Measurements from ENCODE around the gene VCX3A.
"Not testable (repeated sequence)": the region's sequence is repeated elsewhere in the genome, so short reads cannot be mapped to it uniquely, and the experiment has no call there.

Gene VCX3A

GRCh38 chrX:6535018-6535417, at the start of gene VCX3A:
Gene VCX3A (minus strand): TSS chrX:6535118. CDS start chrX:6534497, 621 bp downstream.
- DNase-seq (ENCODE audit: low spot score) = not testable (repeated sequence)

- DNase-seq (ENCODE audit: low spot score) = no peak
These were observed 39.8 kb upstream of the VCX3A start for GRCh38 chrX:6574762-6575161.

GRCh38 chrX:6568031-6568430, 33.1 kb upstream of the VCX3A start:
- DNase-seq (ENCODE audit: low spot score) = no peak

- DNase-seq (ENCODE audit: low spot score) = no peak
These were observed 24.1 kb upstream of the VCX3A start for GRCh38 chrX:6558979-6559378.

- DNase-seq (ENCODE audit: low spot score) = no peak
These were observed 22.8 kb upstream of the VCX3A start for GRCh38 chrX:6557690-6558089.

GRCh38 chrX:6550999-6551398, 16.1 kb upstream of the VCX3A start:
- no peak for DNase-seq (ENCODE audit: low spot score)

- no peak for DNase-seq (ENCODE audit: low spot score)
These were observed 10.8 kb upstream of the VCX3A start for GRCh38 chrX:6545712-6546111.

GRCh38 chrX:6526564-6527136, 8.3 kb downstream of the VCX3A start:
- no peak for DNase-seq (ENCODE audit: low spot score)

GRCh38 chrX:6517376-6517775, 17.5 kb downstream of the VCX3A start:
- no peak for DNase-seq (ENCODE audit: low spot score)

GRCh38 chrX:6506444-6506843, 28.5 kb downstream of the VCX3A start:
- no peak for DNase-seq (ENCODE audit: low spot score)

- no peak for DNase-seq (ENCODE audit: low spot score)
These were observed 29.0 kb downstream of the VCX3A start for GRCh38 chrX:6505960-6506359.

- no peak for DNase-seq (ENCODE audit: low spot score)
These were observed 34.2 kb downstream of the VCX3A start for GRCh38 chrX:6500719-6501118.

GRCh38 chrX:6498324-6498723, 36.6 kb downstream of the VCX3A start:
- DNase-seq (ENCODE audit: low spot score) = no peak

All from COLO829 (cell line).